ENCODE results near the gene NUBP2.
"Not testable (repeated sequence)": the region's sequence is repeated elsewhere in the genome, so short reads cannot be mapped to it uniquely, and the experiment has no call there.

The NUBP2 gene

DNA sequence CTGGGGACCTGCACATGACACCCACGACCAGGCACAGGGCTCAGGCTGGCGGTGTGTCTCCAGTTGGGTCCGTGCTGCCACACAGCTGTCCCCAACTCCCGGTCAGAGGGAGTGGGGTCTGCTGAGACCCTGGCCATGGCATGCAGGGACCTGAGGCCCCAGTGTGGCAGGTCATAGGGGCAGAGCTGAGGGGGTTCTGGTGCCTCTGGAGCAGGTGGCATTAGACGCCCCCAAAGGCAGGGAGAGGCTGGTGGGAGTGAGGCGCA lies 4.2 kb downstream of the NUBP2 start:
- no peak for DNase-seq

DNA sequence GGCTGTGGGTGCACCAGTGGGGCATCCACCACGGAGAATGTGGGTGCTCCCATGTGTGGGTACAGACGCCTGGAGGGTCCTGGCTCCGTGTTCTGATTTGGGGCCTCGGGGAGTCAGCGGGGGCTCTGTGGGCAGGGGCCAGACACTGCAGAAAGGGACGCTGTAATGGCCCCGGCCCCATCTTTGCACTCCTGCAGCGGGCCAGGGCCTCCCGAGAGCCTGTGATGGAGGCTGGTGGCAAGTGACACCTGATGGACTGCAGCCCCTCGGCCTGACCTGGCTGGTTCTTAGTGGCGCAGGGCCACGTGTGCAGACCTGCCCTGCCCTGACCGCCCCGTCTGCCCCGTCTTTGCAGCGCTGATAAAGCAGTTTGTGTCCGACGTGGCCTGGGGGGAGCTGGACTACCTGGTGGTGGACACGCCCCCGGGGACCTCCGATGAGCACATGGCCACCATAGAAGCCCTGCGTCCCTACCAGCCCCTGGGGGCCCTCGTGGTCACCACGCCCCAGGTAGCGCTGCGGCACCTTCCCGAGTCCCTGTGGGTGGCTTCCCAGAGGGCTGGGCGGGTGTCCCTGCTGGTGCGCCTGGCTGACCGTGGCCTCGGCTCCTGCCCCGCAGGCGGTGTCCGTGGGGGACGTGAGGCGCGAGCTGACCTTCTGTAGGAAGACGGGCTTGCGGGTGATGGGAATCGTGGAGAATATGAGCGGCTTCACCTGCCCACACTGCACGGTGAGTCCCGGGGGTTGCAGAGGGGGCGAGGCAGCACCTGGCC lies 4.7 kb downstream of the NUBP2 start:
- no peak for DNase-seq

DNA sequence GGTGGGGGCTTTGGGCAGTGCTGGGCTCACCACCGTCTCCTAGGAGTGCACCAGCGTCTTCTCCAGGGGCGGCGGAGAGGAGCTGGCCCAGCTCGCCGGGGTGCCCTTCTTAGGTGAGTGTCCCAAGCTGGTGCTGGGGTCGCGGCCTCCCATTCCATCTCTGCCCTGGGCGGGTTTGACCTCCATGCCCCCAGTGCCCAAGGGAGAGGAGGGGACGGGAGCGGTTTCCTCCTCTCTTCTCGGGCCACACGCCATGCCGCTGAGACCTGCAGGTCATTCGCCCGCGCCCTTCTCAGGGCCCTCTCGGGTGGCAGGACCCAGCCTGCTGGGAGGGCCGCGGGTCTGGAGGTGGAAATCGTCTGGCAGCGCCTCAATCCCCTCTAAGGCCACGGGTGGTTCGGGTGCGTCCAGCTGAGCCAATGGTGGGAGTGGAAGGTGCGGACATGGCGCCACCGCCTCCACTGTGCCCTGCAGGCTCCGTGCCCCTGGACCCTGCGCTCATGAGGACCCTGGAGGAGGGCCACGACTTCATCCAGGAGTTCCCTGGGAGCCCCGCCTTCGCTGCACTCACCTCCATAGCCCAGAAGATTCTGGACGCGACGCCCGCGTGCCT lies 5.4 kb downstream of the NUBP2 start:
- no peak for DNase-seq

DNA sequence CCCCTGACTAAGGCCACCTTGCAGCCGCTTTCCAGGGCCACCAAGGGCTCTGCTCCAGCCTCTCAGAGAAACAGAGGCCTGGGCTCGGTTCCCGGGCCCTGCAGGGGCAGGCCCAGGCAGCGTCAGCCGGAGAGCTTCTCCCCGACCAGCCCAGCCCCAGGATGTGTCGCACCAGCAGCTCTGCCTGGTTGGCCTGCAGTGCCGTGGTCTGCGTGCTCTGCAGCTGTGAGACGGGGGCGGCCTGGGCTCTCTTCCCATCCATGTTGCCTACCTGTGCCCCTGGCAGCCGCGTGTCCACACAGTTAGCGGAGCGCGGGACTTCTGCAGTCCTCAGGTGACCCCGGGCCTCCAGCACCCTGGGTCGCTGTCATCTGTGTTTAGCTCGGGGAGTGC lies 5.9 kb downstream of the NUBP2 start:
- DNase-seq, result no peak

DNA sequence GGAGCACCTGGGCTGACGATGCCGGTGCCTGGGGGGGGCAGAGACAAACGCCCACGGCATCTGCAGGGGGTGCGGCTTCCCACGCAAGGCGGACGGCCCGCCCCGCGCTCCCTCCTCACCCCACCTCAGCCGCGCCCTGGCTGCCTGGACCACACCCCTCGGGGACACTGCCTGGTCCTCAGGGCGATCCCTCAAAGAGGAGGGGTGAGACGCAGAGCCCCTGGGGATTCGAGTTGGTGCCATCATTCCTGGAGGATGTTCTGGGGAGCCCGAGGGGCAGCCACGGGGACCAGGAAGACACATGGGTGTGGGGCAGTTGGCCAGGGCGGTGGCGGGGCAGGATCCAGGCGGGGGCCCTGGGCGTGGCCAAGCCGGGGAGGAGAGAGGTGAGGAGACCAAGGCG lies 6.9 kb downstream of the NUBP2 start:
- no peak for DNase-seq

DNA sequence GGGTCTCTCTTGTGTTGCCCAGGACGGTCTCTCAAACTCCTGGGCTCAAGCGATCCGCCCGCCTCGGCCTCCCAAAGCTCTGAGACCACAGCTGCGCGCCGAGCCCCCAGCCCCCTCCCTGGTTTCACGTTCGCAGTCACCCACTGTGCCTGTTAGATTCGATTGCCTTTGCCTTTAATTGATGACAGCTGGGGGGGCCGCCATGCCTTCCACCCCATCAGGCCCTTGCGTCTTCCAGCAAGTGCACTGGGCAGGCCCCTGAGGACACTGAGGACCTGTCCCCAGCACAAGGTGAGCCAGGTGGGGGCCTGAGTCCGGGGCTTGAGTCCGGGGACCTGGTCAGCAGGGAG lies 7.5 kb downstream of the NUBP2 start:
- DNase-seq, result no peak

DNA sequence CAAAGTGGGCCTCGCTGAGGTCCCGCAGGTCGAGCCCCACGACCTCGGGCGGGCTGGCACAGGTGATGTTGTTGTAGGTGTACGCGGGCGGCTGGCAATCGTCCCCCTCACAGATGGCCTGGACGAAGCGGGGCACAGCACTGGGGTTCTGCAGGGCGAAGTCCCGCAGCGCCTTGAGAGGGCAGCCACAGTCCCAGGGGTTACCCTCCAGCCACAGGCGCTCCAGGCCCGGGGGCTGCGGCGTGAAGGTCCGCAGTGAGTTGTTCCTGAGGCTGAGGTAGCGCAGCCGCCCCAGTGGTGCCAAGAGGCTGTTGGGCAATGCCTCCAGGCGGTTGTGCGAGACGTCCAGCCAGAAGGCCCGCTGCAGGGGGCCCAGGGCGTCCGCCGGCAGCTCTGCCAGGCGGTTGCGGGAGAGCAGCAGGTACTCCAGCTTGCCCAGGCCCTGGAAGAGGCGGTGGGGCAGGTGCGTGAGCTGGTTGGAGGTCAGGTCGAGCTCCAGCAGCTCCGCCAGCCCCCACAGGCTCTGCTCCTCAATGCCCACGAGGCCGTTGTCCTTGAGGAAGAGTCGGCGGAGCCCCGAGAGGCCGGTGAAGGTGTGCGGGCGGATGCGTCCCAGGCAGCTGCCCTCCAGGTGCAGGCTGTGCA lies 8.0 kb downstream of the NUBP2 start:
- DNase-seq, result no peak

DNA sequence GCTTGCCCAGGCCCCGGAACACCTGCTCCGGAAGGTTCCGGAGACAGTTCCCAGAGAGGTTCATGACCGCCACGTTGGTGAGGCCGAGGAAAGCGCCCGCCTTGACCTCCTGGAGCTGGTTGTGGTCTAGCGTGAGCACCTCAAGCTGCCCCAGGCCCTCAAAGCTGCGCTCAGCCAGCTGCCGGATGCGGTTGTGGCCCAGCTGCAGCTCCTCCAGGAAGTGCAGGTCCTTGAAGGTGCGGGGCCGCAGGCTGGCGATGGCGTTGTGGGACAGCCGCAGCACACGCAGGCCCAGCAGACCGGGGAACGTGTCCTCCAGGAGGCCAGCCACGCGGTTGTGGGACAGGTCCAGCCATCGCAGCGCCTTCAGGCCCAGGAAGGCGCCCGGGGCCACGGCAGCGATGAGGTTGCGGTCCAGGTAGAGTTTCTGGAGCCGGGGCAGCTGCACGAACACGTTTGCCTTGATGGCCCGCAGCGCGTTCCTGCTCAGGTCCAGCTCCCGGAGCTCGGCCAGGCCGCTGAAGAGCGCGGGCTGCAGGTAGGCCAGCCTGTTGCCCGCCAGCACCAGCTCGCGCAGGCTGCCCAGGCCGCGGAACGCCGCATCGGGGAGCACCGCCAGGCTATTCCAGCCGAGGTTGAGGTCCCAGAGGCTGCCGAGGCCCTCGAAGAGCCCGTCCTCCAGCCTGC lies 8.6 kb downstream of the NUBP2 start:
- no peak for DNase-seq

DNA sequence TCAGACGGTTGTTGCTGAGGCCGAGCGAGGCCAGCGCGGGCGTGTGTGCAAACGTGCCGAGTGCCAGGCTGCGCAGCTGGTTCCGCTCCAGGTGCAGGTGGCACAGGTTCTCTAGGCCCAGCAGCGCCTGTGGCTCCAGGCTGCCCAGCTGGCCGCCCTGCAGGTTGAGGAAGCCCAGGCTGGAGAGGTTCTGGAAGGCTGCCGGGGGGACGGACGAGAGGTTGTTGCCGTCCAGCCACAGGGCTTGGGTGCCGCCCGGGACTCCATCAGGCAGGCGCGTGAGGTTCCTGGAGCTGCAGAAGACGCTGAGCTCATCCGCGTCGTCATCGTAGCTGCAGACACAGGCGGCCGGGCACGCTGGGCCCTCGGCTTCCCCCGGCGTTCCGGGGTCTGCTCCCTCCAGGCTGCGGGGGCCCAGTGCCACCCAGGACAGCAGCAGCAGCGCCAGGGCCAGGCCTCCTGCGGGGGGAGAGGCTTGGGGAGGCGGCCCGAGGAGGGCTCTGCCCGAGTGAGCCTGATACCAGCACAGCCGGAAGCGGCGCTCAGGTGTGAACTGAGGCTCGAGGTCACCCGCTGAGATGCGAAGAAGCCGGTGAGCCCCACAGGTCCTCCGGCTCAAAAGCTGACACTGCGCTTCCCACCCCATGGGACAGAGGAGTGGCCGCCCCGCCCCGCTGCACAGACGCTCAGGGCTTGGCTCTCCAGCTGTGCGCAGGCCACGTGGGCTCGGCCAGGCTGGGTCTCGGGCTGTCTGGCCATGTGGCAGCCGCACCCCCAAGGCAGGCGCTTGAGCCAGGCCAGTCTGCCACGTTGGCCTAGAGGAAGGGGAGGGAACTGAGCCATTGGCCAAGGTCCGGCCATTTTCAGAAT lies 9.4 kb downstream of the NUBP2 start:
- no peak for DNase-seq

DNA sequence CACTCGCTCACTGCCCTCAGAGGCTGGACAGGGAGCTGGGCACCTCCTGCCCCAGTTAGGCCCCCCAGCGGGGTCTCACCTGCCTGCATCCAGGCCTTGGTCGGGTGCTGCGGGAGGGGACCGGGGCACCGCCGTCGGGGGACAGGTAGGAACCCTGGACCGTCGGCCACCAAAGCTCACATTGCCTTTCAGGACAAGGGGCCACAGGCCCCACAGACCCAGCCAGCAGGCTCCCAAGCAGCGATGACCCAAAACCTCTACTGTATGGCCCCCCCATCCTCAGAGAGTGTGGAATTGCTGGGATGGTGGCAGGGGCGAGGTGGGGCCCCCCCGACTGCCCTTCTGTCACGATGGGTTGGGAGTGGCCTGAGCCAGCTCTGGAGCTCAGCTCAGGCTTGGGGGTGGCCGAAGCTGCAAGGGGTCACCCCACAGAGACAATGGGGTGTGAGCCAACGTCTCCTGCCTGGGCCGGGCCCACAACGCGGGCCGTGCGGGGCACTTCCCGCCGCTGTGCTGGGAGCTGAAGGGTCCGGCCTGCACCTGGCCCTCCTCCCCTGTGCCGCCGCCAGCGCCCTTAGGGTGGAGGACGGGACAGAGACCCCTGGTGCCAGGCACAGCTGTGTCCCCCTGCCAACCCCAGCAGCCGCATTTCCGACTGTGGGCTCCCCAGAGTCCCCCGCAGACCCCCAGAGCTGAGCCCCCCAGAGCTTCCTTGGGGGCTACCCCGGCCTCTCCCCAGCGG lies 10.2 kb downstream of the NUBP2 start:
- DNase-seq, result no peak

DNA sequence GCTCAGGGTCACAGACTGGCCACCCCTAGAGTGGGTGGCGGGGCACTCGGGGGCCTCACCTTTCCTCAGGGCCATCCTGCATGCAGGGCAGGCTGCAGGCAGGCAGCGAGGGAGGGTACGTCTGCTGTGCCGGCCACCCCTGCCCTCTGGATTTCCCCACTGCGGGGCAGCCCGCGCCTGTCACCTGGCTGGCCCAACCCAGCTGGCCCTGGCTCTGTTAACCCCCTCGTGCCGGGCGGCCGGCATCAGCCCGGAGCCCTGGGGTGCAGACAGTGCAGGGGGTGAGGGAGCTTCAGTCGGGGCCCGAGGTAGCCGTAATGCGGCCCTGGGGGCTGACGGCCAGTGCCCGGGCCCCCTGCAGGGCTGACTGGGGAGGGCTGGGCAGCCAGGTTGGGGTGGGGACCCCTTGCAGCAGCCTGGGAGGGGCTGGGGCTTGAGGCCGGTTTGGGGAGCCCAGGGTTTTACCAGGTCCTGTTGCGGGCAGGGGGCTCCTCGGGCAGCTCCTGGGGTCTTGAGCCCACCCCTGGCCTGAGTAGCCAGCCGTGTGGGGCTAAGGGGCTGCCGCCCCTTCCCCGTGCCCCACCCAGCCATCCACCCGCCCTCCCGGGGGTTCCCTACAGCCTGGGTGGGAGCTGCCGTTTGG lies 10.9 kb downstream of the NUBP2 start, which contains the start of gene IGFALS:
Gene IGFALS, minus strand, starts transcription at position 128 of the 643 bp plus-strand sequence. Its CDS starts 53 bp downstream, at position 75.
- DNase-seq, result no peak

DNA sequence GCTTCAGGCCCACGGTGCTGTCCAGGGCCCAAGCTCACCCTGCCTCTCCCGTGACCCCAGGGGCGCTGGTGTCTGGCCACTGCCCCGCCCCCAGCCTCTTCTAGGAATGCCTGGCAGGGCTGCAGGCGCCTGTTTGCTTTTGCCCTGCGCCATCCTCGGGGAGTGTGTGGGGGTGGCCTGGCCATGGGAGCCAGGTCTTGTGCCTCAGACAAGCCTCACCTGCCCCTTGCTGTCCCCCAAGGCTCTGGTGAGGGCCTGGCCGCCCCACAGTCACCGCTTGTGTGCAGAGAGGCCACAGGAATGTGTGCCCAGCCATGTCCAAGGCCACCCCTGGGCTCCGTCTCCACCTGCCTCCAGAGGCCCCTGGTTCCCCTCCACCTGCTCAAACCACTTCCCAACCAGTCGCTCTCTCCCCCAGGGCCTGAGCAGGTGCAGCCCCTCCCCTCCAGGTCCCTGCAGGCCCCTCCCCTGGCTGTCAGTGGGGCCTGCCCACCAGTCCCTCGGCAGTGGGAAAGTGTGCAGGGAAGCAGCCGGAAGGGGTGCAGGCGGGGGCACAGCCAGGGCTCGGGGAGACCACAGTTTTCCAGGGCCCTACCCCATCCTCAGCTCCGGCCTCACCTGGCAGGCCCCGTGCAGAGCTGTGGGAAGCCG lies 11.6 kb downstream of the NUBP2 start:
- DNase-seq, result no peak

DNA sequence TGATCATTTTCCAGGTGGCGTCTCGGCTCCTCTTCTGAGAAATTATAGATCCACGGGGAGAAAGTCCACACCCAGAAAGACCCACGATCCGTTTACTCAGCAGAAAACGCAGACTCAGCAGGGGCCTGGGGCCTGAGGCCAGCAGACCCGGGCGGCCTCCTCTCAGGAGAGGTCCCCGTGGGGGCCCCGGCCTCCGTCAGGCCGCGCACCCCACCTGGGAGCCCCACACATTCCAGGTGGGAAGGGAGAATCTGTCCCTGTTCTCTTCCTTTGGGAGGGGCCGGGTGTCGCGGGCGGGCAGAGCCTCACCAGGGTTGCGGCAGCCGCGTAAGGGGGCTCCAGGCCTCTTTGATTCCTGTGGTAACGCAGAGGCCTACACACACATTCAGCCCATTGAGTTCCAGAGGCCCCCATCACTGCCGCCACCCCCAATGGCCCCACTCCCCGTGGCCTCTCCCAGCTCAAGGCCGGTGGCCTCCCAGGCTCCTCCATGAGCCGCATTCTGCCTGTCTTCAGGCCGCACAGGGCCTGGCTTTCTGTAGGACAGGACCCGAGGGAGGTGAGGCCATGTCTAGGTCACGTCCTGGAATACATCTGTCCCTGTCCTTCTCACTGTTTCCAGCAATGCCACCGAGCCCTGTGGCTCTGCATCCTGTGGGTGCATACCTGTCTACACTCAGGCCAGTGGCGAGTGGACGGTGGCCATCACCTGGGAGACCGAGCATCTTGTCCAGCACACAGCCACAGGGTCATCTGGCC lies 12.3 kb downstream of the NUBP2 start:
- no peak for DNase-seq

DNA sequence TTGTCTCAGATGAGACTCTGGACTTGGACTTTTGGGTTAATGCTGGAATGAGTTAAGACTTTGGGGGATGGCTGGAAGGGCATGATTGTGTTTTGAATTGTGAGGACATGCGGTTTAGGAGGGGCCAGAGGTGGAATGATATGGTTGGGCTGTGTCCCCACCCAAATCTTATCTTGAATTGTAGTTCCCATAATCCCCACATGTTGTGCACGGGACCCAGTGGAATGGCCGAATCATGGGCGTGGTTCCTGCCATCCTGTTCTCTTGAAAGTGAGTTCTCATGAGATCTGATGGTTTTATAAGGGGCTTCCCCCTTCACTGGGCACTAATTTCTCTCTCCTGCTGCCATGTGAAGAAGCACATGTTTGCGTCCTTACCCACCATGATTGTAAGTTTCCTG lies 16.5 kb downstream of the NUBP2 start:
- not testable (repeated sequence) for DNase-seq

DNA sequence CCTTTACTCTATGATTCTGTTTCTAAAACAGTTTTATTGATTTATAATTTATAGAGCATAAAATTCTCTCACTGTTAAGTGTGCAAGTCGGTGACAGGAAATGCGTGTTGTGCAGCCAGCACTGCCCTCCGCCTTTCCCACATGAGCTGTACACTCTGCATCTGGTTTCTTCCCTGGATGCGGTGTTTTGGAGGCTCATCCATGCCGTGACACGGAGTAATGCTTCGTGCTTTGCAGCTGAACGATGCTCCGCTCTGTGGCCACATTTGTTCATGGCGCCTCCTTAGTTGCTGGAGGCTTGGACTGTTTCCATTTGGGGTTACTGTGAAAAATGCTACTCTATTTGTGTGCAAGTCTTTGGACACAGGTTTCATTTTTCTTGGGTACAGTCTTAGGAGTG lies 17.9 kb downstream of the NUBP2 start:
- no peak for DNase-seq

DNA sequence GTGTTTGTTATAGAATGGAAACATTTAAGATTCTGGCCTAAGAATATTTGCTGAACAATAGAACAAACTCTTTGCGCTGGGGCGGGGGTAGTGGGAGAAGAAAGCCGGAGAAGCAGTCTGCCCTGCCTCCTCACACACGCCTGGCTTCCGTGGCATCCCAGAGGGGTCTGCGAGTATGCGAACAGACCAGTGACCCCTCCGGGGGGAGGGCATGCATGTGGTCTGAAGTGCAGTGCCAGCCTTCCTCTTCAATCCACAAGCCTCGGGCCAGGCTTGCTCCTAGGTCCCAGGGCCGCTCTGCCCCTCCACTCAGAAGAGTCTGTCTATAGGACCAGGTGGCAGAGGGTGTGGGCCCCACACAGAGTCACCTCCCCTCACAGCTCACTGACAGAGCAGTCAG lies 24.9 kb downstream of the NUBP2 start:
- no peak for DNase-seq

DNA sequence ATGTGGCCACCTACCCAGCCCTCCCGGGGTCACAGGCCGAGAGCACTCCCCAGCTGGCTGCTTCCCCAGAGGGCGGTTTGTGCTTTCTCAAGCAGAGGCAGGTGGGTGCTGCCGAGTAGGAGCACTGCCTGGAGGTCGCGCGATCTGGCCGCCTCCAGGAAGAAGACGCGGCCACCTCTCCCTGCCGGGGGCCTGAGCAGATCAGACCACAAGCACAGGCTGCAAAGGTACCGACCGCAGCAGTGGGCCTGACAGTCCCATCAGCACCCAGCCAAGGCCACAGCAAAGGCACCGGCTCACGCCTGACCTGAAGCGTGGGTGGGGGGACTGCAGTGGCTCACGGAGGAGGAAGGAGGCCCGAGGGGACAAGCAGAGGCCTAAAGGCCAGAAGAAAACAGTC lies 25.9 kb downstream of the NUBP2 start:
- DNase-seq, result no peak

DNA sequence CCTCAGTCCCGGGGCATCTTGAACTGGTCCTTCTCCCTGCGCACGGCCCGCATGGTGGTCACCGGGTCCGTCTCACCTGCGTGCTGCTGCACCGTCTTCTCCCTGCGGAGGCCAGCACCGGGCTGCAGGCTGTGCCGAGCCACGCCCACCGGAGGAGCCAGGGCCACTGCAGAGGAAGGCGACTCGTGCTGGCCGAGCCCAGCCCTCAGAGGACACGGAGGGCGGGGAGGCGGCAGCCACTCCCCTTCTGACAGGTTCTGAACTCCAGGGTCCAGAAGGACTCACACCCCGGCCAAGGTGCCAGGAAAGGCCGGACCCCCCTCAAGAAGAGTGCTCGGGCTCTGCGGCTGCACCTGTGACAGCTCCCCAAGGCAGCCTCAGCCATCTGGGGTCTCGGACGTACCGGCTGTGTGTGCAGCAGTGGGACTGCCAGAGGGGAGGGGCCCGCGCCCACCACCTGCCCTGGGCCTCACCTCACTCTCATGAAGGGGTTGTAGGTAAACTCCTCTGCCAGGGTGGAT lies 26.6 kb downstream of the NUBP2 start:
- DNase-seq, result no peak

DNA sequence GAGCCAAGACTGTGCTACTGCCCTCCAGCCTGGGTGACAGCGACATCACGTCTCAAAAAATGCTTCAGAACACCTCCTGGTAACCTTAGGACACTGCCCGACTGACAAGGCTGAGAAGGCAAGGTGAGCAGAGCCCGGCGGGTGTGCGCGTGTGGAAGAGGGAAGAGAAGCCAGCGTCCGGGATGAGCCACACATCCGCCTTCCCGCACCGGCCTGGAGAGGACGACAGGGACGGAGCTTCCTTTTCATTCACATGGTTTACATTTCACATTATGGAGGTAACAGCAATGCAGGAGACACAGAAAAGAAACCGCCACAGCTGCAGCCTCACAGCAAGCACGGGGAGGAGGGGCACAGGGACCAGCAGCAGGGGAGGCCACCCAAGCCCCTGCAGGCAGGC lies 27.3 kb downstream of the NUBP2 start:
- no peak for DNase-seq

DNA sequence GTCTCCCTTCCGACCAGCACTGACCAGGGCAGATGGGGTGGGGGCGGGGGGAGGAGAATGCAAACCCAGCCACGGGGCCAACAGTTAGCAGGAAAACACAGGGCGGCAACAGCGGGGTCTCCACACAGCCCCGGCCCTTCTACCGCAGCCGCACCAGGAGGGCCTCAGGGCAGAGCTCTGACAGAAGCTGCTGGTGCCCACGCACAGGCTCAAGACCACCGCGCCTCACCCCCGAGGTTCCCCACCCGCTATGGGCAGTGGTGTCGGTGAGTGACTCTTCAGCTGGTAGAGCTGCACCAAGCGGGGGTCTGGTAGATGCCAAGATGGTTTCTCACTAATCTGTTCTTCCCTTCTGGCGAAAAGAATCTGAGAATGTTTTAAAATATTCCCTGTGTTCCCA lies 27.8 kb downstream of the NUBP2 start:
- no peak for DNase-seq

Data from AML-193 (cell line).